Measurements from ENCODE around the gene NBPF12.
"Not testable (repeated sequence)": the region's sequence is repeated elsewhere in the genome, so short reads cannot be mapped to it uniquely, and the experiment has no call there.

DNA sequence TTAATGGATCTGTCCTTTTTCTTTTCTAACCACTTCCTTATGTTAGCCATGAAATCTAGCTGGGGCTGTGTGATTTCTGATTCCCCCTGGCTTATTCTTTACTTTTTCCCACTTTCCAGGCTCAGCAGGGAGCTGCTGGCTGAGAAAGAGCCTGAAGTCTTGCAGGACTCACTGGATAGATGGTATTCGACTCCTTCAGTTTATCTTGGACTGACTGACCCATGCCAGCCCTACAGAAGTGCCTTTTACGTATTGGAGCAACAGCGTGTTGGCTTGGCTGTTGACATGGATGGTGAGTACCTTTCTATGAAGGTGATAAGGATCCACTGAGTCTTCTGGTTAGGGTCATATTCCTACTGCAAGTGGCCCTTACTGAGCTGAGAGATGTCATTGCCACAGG is 51.3 kb downstream of the NBPF12 start:
- TF ChIP-seq EZH2 (optimal IDR thresholded peaks at IDR 0.05; ENCODE audit: low read depth, low read length), result not testable (repeated sequence)
- TF ChIP-seq, protein P1, sequence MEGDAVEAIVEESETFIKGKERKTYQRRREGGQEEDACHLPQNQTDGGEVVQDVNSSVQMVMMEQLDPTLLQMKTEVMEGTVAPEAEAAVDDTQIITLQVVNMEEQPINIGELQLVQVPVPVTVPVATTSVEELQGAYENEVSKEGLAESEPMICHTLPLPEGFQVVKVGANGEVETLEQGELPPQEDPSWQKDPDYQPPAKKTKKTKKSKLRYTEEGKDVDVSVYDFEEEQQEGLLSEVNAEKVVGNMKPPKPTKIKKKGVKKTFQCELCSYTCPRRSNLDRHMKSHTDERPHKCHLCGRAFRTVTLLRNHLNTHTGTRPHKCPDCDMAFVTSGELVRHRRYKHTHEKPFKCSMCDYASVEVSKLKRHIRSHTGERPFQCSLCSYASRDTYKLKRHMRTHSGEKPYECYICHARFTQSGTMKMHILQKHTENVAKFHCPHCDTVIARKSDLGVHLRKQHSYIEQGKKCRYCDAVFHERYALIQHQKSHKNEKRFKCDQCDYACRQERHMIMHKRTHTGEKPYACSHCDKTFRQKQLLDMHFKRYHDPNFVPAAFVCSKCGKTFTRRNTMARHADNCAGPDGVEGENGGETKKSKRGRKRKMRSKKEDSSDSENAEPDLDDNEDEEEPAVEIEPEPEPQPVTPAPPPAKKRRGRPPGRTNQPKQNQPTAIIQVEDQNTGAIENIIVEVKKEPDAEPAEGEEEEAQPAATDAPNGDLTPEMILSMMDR (IDR thresholded peaks at IDR 0.05; ENCODE audit: low read length), result not testable (repeated sequence)
